NCI-H2227 (cell line): ENCODE data around the gene EXPH5.
"Not testable (repeated sequence)": the region's sequence is repeated elsewhere in the genome, so short reads cannot be mapped to it uniquely, and the experiment has no call there.

Experiments used
- DNase-seq: peaks from one replicate; lab custom pipeline; 2025; ENCODE audit not compliant: unreplicated experiment; lab: John Stamatoyannopoulos, UW

EXPH5 gene

DNA sequence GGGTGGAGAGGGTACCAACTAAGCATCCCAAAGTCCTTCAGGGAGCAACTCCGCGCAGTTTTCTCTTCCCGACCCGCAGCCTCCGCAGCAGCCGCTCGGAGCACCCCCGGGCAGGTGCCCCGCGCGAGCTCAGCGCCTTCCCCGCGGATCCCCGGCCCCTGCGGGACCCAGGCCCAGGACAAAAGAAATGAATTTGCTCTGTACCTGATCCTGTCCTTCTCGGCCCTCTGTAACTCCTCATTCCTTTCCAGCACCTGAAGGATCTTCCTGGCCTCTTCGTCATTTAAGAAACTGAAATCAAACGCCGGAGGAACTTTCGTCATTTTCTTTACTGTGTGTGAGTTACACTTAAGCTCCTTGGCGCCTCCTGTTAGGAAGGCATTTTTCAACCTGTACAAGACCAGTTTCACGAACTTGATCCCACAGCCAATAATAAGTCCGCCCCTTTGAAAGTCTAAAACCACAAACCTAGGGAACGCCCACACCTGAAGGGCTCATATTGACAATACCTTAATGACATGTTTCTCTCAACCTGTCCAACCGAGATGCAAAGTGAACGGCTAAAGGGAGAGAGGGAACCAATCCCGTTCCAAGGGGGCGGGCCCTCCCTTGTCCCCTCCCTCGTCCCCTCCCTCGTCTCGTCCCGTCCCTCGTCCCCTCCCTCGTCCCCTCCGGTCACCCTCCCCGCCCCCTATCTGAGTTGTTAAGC lies at the start of gene EXPH5:
Gene EXPH5, minus strand, starts transcription at position 555 of the 709 bp plus-strand sequence. Its CDS starts 232 bp downstream, at position 323.
- DNase-seq, result peak; percentile 72

DNA sequence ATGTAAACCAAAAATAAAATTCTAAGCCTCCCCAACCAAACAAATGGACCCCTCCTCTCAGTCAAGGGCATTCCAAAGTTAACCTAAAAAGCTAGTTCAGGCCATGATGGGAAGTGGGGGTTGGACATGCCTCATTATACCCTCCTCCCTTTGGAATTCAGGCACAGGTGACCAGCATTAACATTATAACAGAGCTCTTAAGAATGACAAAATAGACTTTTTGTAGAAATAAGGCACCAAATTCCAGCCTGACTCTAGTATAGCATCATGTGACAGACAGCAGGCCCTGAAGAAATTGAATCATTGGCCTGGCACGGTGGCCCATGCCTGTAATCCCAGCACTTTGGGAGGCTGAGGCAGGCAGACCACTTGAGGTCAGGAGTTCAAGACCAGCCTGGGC lies 48.2 kb upstream of the EXPH5 start:
- not testable (repeated sequence) for DNase-seq

GRCh38 chr11:108639146-108639545 lies 45.6 kb upstream of the EXPH5 start:
- no peak for DNase-seq

- no peak for DNase-seq
Observed at GRCh38 chr11:108636222-108636621, 42.7 kb upstream of the EXPH5 start.

DNA sequence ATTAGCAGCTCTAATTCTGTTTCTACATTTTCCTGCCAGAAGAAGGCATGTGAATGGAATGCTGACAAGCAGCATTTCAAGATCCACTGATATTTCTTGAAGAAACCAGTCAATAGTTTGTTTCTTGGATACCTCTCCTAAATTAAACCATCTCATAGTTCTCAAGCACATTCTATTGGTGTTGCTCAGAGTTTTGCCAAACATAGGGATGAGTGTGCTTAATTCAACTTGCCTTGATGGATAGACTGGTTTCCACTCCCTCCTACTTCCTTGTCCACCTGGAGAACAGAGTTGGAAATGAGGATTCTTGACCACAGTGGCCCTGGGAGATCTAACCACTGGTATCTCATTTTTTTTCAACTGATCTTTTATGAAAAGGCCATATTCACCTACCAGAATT lies 41.5 kb upstream of the EXPH5 start:
- DNase-seq, result no peak

GRCh38 chr11:108632041-108632704 lies 38.6 kb upstream of the EXPH5 start:
- no peak for DNase-seq

DNA sequence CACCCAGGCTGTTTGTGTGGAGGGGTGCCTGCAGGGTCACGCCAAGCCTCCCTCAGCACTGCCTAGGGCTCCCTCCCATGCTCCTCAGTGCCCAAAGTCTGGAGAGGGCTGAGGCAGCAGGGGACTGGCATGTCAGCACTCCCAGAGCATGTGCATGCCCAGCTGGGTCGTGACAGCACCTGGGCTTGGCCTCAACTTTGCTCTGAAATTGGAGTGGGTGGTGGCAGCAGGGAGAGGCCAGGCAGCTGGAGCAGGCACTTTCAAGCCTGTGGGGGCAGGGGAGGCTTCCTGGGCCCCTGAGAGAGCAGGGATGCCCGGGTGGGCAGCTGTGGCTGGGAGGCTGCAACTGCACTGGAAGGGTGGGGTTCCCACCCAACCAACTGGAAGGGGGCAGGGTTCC lies 35.7 kb upstream of the EXPH5 start:
- no peak for DNase-seq

- DNase-seq, result no peak
Observed at GRCh38 chr11:108628812-108629211, 35.2 kb upstream of the EXPH5 start.

DNA sequence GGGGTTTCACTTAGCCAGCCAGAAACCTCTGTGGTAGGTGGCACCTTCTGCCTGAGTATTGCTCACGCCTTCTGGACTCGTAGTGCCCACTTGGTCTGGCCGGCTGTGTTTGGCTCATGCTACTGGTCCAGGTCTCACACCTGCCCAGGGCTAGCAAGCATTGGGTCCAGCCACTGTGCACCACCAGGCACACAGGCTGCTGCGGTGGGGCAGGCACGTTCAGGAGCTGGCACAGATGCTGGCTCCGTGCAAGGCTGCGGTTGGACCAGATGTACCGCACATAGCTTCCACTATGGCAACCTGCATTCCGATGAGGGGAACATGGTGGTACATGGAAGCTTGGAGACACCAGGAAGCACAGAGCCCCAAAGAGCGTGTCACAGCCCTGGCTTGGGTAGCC lies 34.8 kb upstream of the EXPH5 start:
- no peak for DNase-seq

- DNase-seq, result no peak
Observed at GRCh38 chr11:108624196-108624925, 30.8 kb upstream of the EXPH5 start.

- DNase-seq, result no peak
Observed at GRCh38 chr11:108622341-108622740, 28.8 kb upstream of the EXPH5 start.

DNA sequence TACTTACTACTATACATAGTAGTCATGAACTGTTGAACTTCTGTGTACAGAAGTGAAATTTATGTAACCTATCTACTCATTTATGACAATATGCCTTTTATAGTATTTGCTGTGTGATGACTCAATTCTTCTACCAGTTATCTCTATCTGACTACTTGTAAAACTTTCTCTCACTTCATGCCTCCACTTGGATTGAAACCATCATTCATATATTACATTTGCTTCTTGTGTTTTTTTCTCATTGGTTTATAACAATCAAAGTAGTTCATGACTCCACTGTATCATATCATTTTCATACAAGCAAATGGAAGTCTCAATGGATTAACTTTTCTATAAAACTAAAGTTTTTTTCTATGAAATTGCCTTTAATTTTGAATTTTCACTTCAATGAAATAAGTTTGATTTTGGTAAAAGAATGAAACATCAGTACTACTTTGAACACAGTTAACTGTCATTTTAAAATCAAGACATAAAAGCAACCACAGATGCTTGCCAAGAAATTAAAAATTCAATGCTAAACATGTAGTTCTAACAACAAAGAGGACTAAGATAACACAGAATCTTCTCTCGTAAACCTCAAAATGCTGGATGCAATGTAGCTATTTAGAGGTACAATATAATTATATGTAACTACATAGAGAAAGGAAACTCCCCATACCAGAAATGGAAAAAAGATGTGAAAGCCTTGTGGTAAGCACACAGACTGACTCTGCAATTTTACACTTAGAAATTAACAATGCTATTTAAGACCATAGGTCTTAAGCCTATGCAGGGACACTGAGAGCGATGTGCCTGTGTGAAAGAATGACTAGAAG lies 27.6 kb upstream of the EXPH5 start:
- no peak for DNase-seq

- DNase-seq, result no peak
Observed at GRCh38 chr11:108618529-108618928, 25.0 kb upstream of the EXPH5 start.

DNA sequence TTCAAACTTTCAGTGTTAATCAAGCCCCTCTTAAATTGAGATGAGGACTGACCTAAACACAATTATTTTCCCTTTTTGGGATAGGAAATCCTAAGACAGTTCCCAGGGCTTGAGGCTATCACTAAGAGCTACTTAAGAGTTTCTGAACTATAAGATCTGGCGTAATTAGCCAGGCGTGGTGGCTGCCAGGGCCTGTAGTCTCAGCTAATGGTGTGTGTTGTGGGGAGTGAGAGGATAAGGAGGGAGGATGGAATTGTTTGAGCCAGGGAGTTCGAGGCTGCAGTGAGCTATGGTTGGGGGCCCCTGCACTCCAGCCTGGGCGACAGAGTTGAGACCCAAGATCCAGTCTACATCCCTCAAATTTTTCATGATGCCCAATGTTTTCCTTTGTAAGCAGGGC lies 23.5 kb upstream of the EXPH5 start:
- DNase-seq, result no peak

- no peak for DNase-seq
Observed at GRCh38 chr11:108616549-108616948, 23.0 kb upstream of the EXPH5 start.

- DNase-seq, result no peak
Observed at GRCh38 chr11:108614086-108614485, 20.5 kb upstream of the EXPH5 start.

- DNase-seq, result no peak
Observed at GRCh38 chr11:108609682-108610081, 16.1 kb upstream of the EXPH5 start.

DNA sequence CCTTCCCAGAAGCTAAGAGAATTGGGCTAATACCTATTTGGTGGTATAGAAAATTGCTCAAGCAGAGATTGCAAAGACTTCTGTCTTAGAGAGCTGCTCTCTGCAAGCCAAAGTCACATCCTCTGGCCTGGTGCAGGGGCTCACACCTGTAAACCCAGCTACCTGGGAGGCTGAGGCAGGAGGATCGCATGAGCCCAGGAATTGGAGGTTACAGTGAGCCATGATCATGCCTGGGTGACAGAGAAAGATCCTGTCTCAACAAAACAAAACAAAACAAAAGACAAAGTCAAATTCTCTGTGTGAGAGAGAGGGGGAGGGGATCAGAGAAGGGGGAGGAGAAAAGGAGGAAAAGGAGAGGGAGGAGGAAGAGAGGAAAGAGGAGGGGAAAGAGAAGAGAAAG lies 15.0 kb upstream of the EXPH5 start:
- no peak for DNase-seq

DNA sequence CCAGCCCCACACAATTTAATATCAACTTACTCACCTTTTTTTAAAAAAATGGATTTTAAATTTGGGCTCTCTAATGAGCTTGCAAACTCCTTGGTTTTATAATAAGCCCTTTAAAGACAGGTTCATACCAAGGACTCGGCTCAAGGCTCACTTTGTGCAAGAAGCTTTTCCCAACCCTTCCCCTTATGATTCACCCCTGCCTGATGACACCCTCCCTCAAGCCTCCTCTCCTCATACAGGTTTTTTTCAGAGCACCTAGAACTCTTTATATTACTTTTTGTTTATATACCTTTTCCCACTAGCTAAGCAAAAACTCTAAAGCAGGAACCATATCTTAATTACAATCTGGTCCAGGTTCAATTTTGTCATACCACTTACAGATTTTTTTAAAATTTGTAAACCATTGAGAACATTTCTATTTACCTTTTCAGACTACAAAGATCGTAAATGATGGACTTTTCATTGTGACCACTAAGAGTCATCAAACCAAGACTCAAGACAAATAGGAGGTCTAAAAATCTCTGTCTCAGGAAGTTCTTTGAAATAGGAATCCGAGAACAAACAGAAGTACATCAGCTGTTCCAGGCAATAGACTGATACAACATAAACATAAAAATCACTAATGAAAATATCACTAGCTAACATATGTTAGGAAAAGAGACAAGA lies 13.1 kb upstream of the EXPH5 start:
- DNase-seq, result no peak

- no peak for DNase-seq
Observed at GRCh38 chr11:108606070-108606469, 12.5 kb upstream of the EXPH5 start.

- not testable (repeated sequence) for DNase-seq
Observed at GRCh38 chr11:108602818-108603217, 9.2 kb upstream of the EXPH5 start.
